CD8-positive, alpha-beta memory T cell (primary cell): ENCODE data around the gene PAAF1. TPM values are rescaled to one million over a fixed set of nuclear protein-coding genes. Genes with fewer than 3 reads are reported as not detected.

Experiments
- CTCF ChIA-PET: fragments of 350-600 bp; sonication (Branson Sonifier 250); formaldehyde crosslinking; loops from one replicate; lab custom pipeline; 2021; ENCODE audit warnings: antibody characterized with exemption; lab: Charles Lee
- POLR2A ChIA-PET: fragments of 350-600 bp; sonication (Branson Sonifier 250); formaldehyde crosslinking; loops from one replicate; lab custom pipeline; 2021; ENCODE audit warnings: antibody characterized with exemption; lab: Charles Lee
- DNase-seq, 5 donors: peaks; one replicate each; pipeline versions ENCODE4 v3.0.0 to v3.0.0-alpha.2; 2020 to 2022; ENCODE audit warnings: mixed read lengths in 1 of 5
- H3K27ac ChIP-seq: one replicate; pipeline ENCODE4 v1.7.0; 2013; ENCODE audit warnings: low read depth, mild to moderate bottlenecking, low read length, moderate library complexity
- H3K27me3 ChIP-seq: 2 replicates; pipeline ENCODE4 v1.7.0; 2013; ENCODE audit warnings: low read length, mild to moderate bottlenecking; ENCODE audit not compliant: insufficient read depth, poor library complexity, severe bottlenecking
- H3K36me3 ChIP-seq: 2 replicates; pipeline ENCODE4 v1.7.0; 2013; ENCODE audit warnings: mild to moderate bottlenecking, low read length, moderate library complexity; ENCODE audit not compliant: insufficient read depth
- H3K4me1 ChIP-seq: 2 replicates; pipeline ENCODE4 v1.7.0; 2013; ENCODE audit warnings: mild to moderate bottlenecking, low read length, moderate library complexity; ENCODE audit not compliant: insufficient read depth
- H3K4me3 ChIP-seq: 2 replicates; pipeline ENCODE4 v1.7.0; 2013; ENCODE audit warnings: mild to moderate bottlenecking, low read length
- H3K9me3 ChIP-seq: 2 replicates; pipeline ENCODE4 v1.7.0; 2013; ENCODE audit warnings: mild to moderate bottlenecking, low read length
- H3K27ac Mint-ChIP-seq, 8 donors: one replicate each; pipeline ENCODE4 v1.8.0; 2020 to 2021; ENCODE audit warnings: mixed read lengths in 8 of 8, mild to moderate bottlenecking in 6 of 8, inconsistent platforms in 3 of 8, moderate library complexity in 3 of 8
- H3K27me3 Mint-ChIP-seq, 2 donors: one replicate each; pipeline ENCODE4 v1.8.0; 2020 to 2021; ENCODE audit warnings: mixed read lengths in 2 of 2, mild to moderate bottlenecking in 1 of 2, moderate library complexity in 1 of 2
- H3K36me3 Mint-ChIP-seq, 3 donors: one replicate each; pipeline ENCODE4 v1.8.0; 2020 to 2021; ENCODE audit warnings: mixed read lengths in 3 of 3, inconsistent platforms in 1 of 3, mild to moderate bottlenecking in 1 of 3
- H3K4me1 Mint-ChIP-seq, 3 donors: one replicate each; pipeline ENCODE4 v1.8.0; 2020 to 2021; ENCODE audit warnings: mixed read lengths in 3 of 3, inconsistent platforms in 1 of 3, mild to moderate bottlenecking in 1 of 3
- H3K4me3 Mint-ChIP-seq, 7 donors: one replicate each; pipeline ENCODE4 v1.8.0; 2020 to 2021; ENCODE audit warnings: mixed read lengths in 7 of 7, mild to moderate bottlenecking in 6 of 7, moderate library complexity in 4 of 7, inconsistent platforms in 2 of 7
- H3K9me3 Mint-ChIP-seq, 5 donors: one replicate each; pipeline ENCODE4 v1.8.0; 2020 to 2022; ENCODE audit warnings: mixed read lengths in 5 of 5, mild to moderate bottlenecking in 3 of 5, moderate library complexity in 2 of 5, inconsistent platforms in 1 of 5
- polyA plus RNA-seq: library from polyadenylated mRNA; unstranded; fragments of 300-500 nt; fragmentation: Illumina TruSeq; gene quantifications from one replicate; pipeline ENCODE4 v1.2.3, GENCODE V29; 2021
- total RNA-seq, 2 experiments: library from RNA; stranded (reverse); gene quantifications; one replicate each; pipeline ENCODE4 v1.2.3, GENCODE V29; 2021

The PAAF1 gene
- total and polyA plus RNA-seq, 3 experiments from 2014 or later, result 18.9 to 29.5 (median 27.1) TPM

DNA sequence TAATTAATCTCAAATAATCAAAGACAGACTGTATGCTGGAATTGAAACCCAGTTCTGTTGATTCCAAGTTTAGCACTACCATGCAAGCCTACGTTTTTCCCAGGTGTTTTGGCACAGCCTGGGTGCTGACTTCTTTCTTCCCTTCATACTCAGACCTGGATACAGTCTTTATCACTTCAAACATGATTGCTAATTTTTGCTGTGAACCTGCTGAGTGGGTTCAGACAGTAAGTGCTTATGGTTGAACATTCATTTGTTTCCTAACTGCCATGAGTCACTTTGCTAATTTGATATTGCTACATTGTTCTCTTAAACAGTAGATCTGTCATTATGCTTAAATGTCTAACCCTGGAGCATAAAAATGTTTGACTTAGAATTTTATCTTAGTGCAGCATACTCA is 12.2 kb downstream of the PAAF1 start:
- no peak for DNase-seq
- ChIA-PET CTCF (no interaction called here), POLR2A (no interaction called here)
- H3K4me1 ChIP-seq, result no peaks in the 10 kb centered on the region
- Mint-ChIP-seq H3K4me3 (no peak overlapping the region), H3K4me1 (peaks cover 2 to 10% (median 8%) of the 10 kb centered on the region in 3 donors), H3K27ac (no peak overlapping the region), H3K27me3 (no peaks in the 10 kb centered on the region), H3K9me3 (no peaks in the 10 kb centered on the region), H3K36me3 (peaks cover 4 to 59% (median 15%) of the 10 kb centered on the region in 3 donors)
- no peaks in the 10 kb centered on the region for H3K27me3 ChIP-seq
- H3K9me3 ChIP-seq, result no peaks in the 10 kb centered on the region
- peaks cover 15% of the 10 kb centered on the region for H3K36me3 ChIP-seq
- H3K4me3 ChIP-seq, result no peak overlapping the region
- H3K27ac ChIP-seq, result no peak overlapping the region

GRCh38 chr11:73889536-73889935 is 12.7 kb downstream of the PAAF1 start:
- H3K9me3 Mint-ChIP-seq, result no peaks in the 10 kb centered on the region
- peaks cover 15% of the 10 kb centered on the region for H3K36me3 ChIP-seq
- no peak overlapping the region for H3K27ac ChIP-seq
- CTCF ChIA-PET, result no interaction called here
- peaks cover 2 to 10% (median 8%) of the 10 kb centered on the region in 3 donors for H3K4me1 Mint-ChIP-seq
- no peaks in the 10 kb centered on the region for H3K9me3 ChIP-seq
- H3K36me3 Mint-ChIP-seq, result peaks cover 4 to 58% (median 15%) of the 10 kb centered on the region in 3 donors
- no peaks in the 10 kb centered on the region for H3K27me3 Mint-ChIP-seq
- no peak overlapping the region for H3K27ac Mint-ChIP-seq
- no peak overlapping the region for H3K4me3 Mint-ChIP-seq
- POLR2A ChIA-PET, result no interaction called here
- H3K27me3 ChIP-seq, result no peaks in the 10 kb centered on the region
- H3K4me3 ChIP-seq, result no peak overlapping the region
- DNase-seq, result no peak
- H3K4me1 ChIP-seq, result no peaks in the 10 kb centered on the region

DNA sequence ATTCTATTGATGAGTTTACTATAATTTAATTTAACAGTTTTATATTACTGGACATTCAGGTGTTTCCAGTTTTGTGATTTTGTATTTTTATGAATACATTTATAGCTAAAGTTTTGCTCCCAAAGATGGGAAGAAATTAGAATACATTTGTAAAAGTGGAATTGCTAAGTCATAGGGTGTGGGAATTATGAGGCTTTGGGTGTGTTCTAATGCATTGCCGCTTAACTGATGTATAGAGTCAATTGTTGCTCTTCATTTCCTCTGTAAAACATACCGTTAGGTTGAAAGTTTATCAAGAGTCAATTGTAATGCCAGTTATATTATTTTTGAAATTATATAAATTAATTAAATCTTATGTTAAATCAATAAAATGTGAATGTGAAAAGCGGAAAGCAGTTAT is 16.2 kb downstream of the PAAF1 start:
- Mint-ChIP-seq H3K4me3 (no peak overlapping the region), H3K27me3 (no peaks in the 10 kb centered on the region), H3K4me1 (peaks cover 3 to 4% (median 4%) of the 10 kb centered on the region in 3 donors), H3K27ac (no peak overlapping the region), H3K9me3 (no peaks in the 10 kb centered on the region), H3K36me3 (peaks cover 4 to 51% (median 10%) of the 10 kb centered on the region in 3 donors)
- Histone ChIP-seq H3K4me3 (no peak overlapping the region), H3K27ac (no peak overlapping the region), H3K27me3 (no peaks in the 10 kb centered on the region), H3K9me3 (no peaks in the 10 kb centered on the region), H3K4me1 (no peaks in the 10 kb centered on the region), H3K36me3 (peaks cover 15% of the 10 kb centered on the region)
- ChIA-PET CTCF (no interaction called here), POLR2A (no interaction called here)
- no peak for DNase-seq

GRCh38 chr11:73894725-73895335 is 18.0 kb downstream of the PAAF1 start:
- ChIA-PET POLR2A (no interaction called here), CTCF (no interaction called here)
- Mint-ChIP-seq H3K36me3 (peaks cover 4 to 51% (median 9%) of the 10 kb centered on the region in 3 donors), H3K27ac (no peak overlapping the region), H3K27me3 (no peaks in the 10 kb centered on the region), H3K4me1 (peaks cover 0 to 3% (median 0%) of the 10 kb centered on the region in 3 donors), H3K4me3 (no peak overlapping the region), H3K9me3 (no peaks in the 10 kb centered on the region)
- DNase-seq, result no peak
- no peaks in the 10 kb centered on the region for H3K27me3 ChIP-seq
- H3K4me3 ChIP-seq, result no peak overlapping the region
- H3K27ac ChIP-seq, result no peak overlapping the region
- H3K4me1 ChIP-seq, result no peaks in the 10 kb centered on the region
- peaks cover 16% of the 10 kb centered on the region for H3K36me3 ChIP-seq
- no peaks in the 10 kb centered on the region for H3K9me3 ChIP-seq

- no peaks in the 10 kb centered on the region for H3K9me3 Mint-ChIP-seq
- H3K4me3 Mint-ChIP-seq, result no peak overlapping the region
- no peaks in the 10 kb centered on the region for H3K4me1 ChIP-seq
- peaks cover 9% of the 10 kb centered on the region for H3K36me3 ChIP-seq
- H3K4me1 Mint-ChIP-seq, result no peaks in the 10 kb centered on the region
- DNase-seq, result no peak
- H3K27ac Mint-ChIP-seq, result peak overlapping the region in 1 of 8 donors; percentile 34
- ChIA-PET POLR2A (no interaction called here), CTCF (no interaction called here)
- H3K4me3 ChIP-seq, result no peak overlapping the region
- no peaks in the 10 kb centered on the region for H3K27me3 ChIP-seq
- peaks cover 10 to 61% (median 18%) of the 10 kb centered on the region in 3 donors for H3K36me3 Mint-ChIP-seq
- H3K9me3 ChIP-seq, result no peaks in the 10 kb centered on the region
- H3K27ac ChIP-seq, result no peak overlapping the region
- no peaks in the 10 kb centered on the region for H3K27me3 Mint-ChIP-seq
Observed at GRCh38 chr11:73902303-73902702, 25.5 kb downstream of the PAAF1 start.

DNA sequence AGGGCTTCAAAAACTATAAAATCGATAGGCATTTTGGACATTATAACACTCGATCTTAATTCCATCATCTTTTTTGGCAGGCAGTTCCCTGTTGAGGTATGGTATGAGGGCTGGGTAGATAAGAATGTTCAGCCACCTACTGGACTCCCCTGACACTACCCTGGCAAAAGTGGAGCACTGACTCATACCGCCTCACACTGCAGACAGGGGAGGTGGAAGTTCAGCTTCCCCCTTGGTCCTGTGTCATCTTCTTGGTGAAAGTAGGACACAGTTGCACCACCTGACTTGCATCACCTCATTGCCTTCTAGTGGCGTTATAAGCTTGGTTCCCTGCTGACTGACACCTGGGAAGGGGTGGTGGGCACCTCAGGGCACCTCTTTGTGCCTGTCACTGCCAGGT is 30.4 kb downstream of the PAAF1 start:
- H3K27me3 Mint-ChIP-seq, result no peaks in the 10 kb centered on the region
- CTCF ChIA-PET, result interaction anchor here (0.8 kb wide), 1 partner anchor 246 kb away, joined by 3 read pairs; no protein-coding TSS in a partner anchor
- H3K27ac ChIP-seq, result no peak overlapping the region
- no peaks in the 10 kb centered on the region for H3K9me3 Mint-ChIP-seq
- H3K27ac Mint-ChIP-seq, result peak overlapping the region in 4 of 8 donors; percentile 6 to 81 (median 60)
- H3K9me3 ChIP-seq, result no peaks in the 10 kb centered on the region
- H3K36me3 Mint-ChIP-seq, result peaks cover 6 to 67% (median 12%) of the 10 kb centered on the region in 3 donors
- H3K36me3 ChIP-seq, result peaks cover 12% of the 10 kb centered on the region
- POLR2A ChIA-PET, result no interaction called here
- H3K4me3 Mint-ChIP-seq, result no peak overlapping the region
- peaks cover 0 to 2% (median 0%) of the 10 kb centered on the region in 3 donors for H3K4me1 Mint-ChIP-seq
- H3K4me3 ChIP-seq, result no peak overlapping the region
- no peaks in the 10 kb centered on the region for H3K4me1 ChIP-seq
- no peaks in the 10 kb centered on the region for H3K27me3 ChIP-seq
- peak in 3 of 5 donors; percentile 2 to 14 (median 10) for DNase-seq

DNA sequence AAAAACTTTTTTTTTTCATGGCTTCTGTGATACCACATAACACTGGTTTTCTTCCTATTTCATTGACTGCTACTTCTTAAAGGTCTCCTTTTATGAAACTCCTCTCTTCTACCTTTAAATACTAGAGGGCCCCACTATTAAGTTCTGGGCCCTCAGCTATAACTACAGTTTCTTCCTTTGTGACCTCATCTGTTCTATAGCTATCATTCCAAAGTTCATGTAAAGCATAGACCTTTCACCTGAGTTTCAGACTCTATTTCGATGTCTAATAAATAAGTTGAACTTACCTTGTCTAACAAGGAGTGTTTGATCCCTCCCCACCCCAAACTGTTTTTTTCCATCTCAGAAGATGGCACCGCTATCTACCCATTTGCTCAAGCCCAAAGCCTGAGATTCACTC is 35.2 kb downstream of the PAAF1 start:
- H3K9me3 ChIP-seq, result no peaks in the 10 kb centered on the region
- ChIA-PET CTCF (no interaction called here), POLR2A (no interaction called here)
- Mint-ChIP-seq H3K27ac (peak overlapping the region in 1 of 8 donors; percentile 2), H3K27me3 (no peaks in the 10 kb centered on the region), H3K36me3 (peaks cover 9 to 81% (median 24%) of the 10 kb centered on the region in 3 donors), H3K9me3 (no peaks in the 10 kb centered on the region), H3K4me1 (peaks cover 0 to 2% (median 0%) of the 10 kb centered on the region in 3 donors), H3K4me3 (no peak overlapping the region)
- H3K27ac ChIP-seq, result no peak overlapping the region
- H3K4me1 ChIP-seq, result no peaks in the 10 kb centered on the region
- no peaks in the 10 kb centered on the region for H3K27me3 ChIP-seq
- DNase-seq, result no peak
- no peak overlapping the region for H3K4me3 ChIP-seq
- peaks cover 31% of the 10 kb centered on the region for H3K36me3 ChIP-seq

DNA sequence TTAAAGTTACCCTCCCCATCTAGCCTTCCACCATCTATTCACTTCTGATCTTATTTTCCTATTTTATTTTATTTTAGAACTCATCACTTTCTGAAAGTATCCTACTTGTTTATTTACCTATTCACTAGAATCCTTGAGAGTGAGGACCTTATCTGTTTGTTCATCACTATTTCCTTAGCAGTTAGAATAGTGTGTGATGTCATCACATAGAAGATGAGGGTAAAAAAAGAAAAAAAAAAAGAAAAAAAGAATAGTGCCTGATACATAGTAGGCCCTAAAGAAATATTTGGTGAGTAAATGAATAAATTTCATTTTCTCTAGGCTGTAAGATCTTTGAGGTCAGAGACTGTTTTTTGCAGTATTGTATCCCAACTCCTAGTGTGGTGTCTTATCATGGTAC is 36.7 kb downstream of the PAAF1 start:
- Mint-ChIP-seq H3K4me3 (no peak overlapping the region), H3K36me3 (peaks cover 9 to 84% (median 24%) of the 10 kb centered on the region in 3 donors), H3K27me3 (no peaks in the 10 kb centered on the region), H3K9me3 (no peaks in the 10 kb centered on the region), H3K27ac (peak overlapping the region in 1 of 8 donors; percentile 11), H3K4me1 (no peaks in the 10 kb centered on the region)
- Histone ChIP-seq H3K36me3 (peaks cover 36% of the 10 kb centered on the region), H3K4me1 (no peaks in the 10 kb centered on the region), H3K4me3 (no peak overlapping the region), H3K27ac (no peak overlapping the region), H3K9me3 (no peaks in the 10 kb centered on the region), H3K27me3 (no peaks in the 10 kb centered on the region)
- ChIA-PET CTCF (no interaction called here), POLR2A (no interaction called here)
- no peak for DNase-seq
